Smooth muscle cell (in vitro differentiated cells): ENCODE results near the gene SBF1. TPM values are rescaled to one million over a fixed set of nuclear protein-coding genes. Genes with fewer than 3 reads are reported as not detected.
"Not testable (repeated sequence)": the region's sequence is repeated elsewhere in the genome, so short reads cannot be mapped to it uniquely, and the experiment has no call there.

Experiments
- DNase-seq: peaks from one replicate; lab custom pipeline; 2025; ENCODE audit not compliant: unreplicated experiment; lab: John Stamatoyannopoulos, UW
- H2AFZ ChIP-seq: fragments of 200-600 bp; sonication (generic); 2 replicates; pipeline ENCODE4 v1.6.0; 2016; ENCODE audit warnings: antibody characterized with exemption, low read depth, mild to moderate bottlenecking
- H3F3A ChIP-seq: fragments of 200-600 bp; sonication (generic); 2 replicates; pipeline ENCODE4 v1.6.0; 2017; ENCODE audit warnings: antibody characterized with exemption, low read depth
- H3K27ac ChIP-seq: fragments of 200-600 bp; sonication (generic); 2 replicates; pipeline ENCODE4 v1.5.1; 2016; ENCODE audit warnings: low read depth, mild to moderate bottlenecking
- H3K27me3 ChIP-seq: fragments of 200-600 bp; sonication (generic); 2 replicates; pipeline ENCODE4 v1.6.1; 2016; ENCODE audit warnings: low read depth, mild to moderate bottlenecking
- H3K36me3 ChIP-seq: fragments of 200-600 bp; sonication (generic); 2 replicates; pipeline ENCODE4 v1.5.1; 2016; ENCODE audit warnings: low read depth
- H3K4me1 ChIP-seq: fragments of 200-600 bp; sonication (generic); 2 replicates; pipeline ENCODE4 v1.5.1; 2016; ENCODE audit warnings: low read depth
- H3K4me2 ChIP-seq: fragments of 200-600 bp; sonication (generic); 2 replicates; pipeline ENCODE4 v1.6.0; 2016; ENCODE audit warnings: mild to moderate bottlenecking
- H3K4me3 ChIP-seq: fragments of 200-600 bp; sonication (generic); 2 replicates; pipeline ENCODE4 v1.5.1; 2016; ENCODE audit warnings: mild to moderate bottlenecking
- H3K79me2 ChIP-seq: fragments of 200-600 bp; sonication (generic); 2 replicates; pipeline ENCODE4 v1.6.0; 2016; ENCODE audit warnings: low read depth, mild to moderate bottlenecking
- H3K9ac ChIP-seq: fragments of 200-600 bp; sonication (generic); 2 replicates; pipeline ENCODE4 v1.6.0; 2016; ENCODE audit warnings: low read depth
- H3K9me3 ChIP-seq: fragments of 200-600 bp; sonication (generic); replicated peaks from 2 replicates; pipeline ENCODE4 v1.5.1; 2016; ENCODE audit warnings: low read depth
- H4K20me1 ChIP-seq: fragments of 200-600 bp; sonication (generic); 2 replicates; pipeline ENCODE4 v1.6.0; 2016; ENCODE audit warnings: low read depth
- WGBS: methylation state at CpG from one replicate; pipeline ENCODE4 v1.1.7; 2016; ENCODE audit warnings: low lambda C conversion rate; 5-methylcytosine and 5-hydroxymethylcytosine counted together
- polyA plus RNA-seq: library from polyadenylated mRNA; unstranded; fragments of >200 nt; fragmentation: Nextera tagmentation; extraction: Ambion mirVana; gene quantifications from 2 replicates; pipeline ENCODE4 v1.2.1, GENCODE V29; 2016
- total RNA-seq: library from RNA; depleted of rRNA; stranded (reverse); fragments of >200 nt; gene quantifications from 2 replicates; pipeline ENCODE4 v1.2.3, GENCODE V29; 2014
- TF ChIP-seq, protein P1 (sequence below): fragments of 200-600 bp; sonication (generic); IDR thresholded peaks from 2 replicates; pipeline ENCODE4 v1.5.1; 2017; ENCODE audit warnings: borderline replicate concordance, mild to moderate bottlenecking, antibody characterized with exemption; ENCODE audit not compliant: insufficient read depth, poor library complexity, severe bottlenecking

Gene SBF1
- total and polyA plus RNA-seq, 2 experiments from 2014 or later: 37.3 to 53.6 TPM

GRCh38 chr22:50416996-50417395, 57.8 kb downstream of the SBF1 start:
- H3K9ac ChIP-seq: no peak overlapping the region
- H3K4me3 ChIP-seq: no peak overlapping the region
- TF ChIP-seq, protein P1, sequence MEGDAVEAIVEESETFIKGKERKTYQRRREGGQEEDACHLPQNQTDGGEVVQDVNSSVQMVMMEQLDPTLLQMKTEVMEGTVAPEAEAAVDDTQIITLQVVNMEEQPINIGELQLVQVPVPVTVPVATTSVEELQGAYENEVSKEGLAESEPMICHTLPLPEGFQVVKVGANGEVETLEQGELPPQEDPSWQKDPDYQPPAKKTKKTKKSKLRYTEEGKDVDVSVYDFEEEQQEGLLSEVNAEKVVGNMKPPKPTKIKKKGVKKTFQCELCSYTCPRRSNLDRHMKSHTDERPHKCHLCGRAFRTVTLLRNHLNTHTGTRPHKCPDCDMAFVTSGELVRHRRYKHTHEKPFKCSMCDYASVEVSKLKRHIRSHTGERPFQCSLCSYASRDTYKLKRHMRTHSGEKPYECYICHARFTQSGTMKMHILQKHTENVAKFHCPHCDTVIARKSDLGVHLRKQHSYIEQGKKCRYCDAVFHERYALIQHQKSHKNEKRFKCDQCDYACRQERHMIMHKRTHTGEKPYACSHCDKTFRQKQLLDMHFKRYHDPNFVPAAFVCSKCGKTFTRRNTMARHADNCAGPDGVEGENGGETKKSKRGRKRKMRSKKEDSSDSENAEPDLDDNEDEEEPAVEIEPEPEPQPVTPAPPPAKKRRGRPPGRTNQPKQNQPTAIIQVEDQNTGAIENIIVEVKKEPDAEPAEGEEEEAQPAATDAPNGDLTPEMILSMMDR: no peak
- H3K27ac ChIP-seq: no peak overlapping the region
- H3K4me2 ChIP-seq: no peak overlapping the region
- no peaks in the 10 kb centered on the region for H3K79me2 ChIP-seq
- H3K27me3 ChIP-seq: no peaks in the 10 kb centered on the region
- DNase-seq: no peak
- H3K4me1 ChIP-seq: no peaks in the 10 kb centered on the region
- no peaks in the 10 kb centered on the region for H3F3A ChIP-seq
- peaks cover 6% of the 10 kb centered on the region for H3K36me3 ChIP-seq
- H3K9me3 ChIP-seq: no peaks in the 10 kb centered on the region
- H4K20me1 ChIP-seq: peaks cover 4% of the 10 kb centered on the region
- H2AFZ ChIP-seq: no peak overlapping the region
- 96% methylated on average over 8 of the region's 8 CpGs for WGBS

- H3K4me1 ChIP-seq: no peaks in the 10 kb centered on the region
- H3K9me3 ChIP-seq: no peaks in the 10 kb centered on the region
- H2AFZ ChIP-seq: no peak overlapping the region
- TF ChIP-seq, protein P1: no peak
- no peaks in the 10 kb centered on the region for H3F3A ChIP-seq
- H3K4me2 ChIP-seq: no peak overlapping the region
- DNase-seq: no peak
- H3K27me3 ChIP-seq: no peaks in the 10 kb centered on the region
- H3K9ac ChIP-seq: no peak overlapping the region
- no peaks in the 10 kb centered on the region for H3K79me2 ChIP-seq
- over 99% methylated on average over 12 of the region's 12 CpGs for WGBS
- peaks cover 4% of the 10 kb centered on the region for H4K20me1 ChIP-seq
- H3K36me3 ChIP-seq: peaks cover 6% of the 10 kb centered on the region
- no peak overlapping the region for H3K27ac ChIP-seq
- no peak overlapping the region for H3K4me3 ChIP-seq
These were observed 59.4 kb downstream of the SBF1 start for GRCh38 chr22:50415426-50415825.

GRCh38 chr22:50414476-50415248, 60.2 kb downstream of the SBF1 start:
- Histone ChIP-seq H3K4me3 (no peak overlapping the region), H3K27me3 (no peaks in the 10 kb centered on the region), H3K9me3 (no peaks in the 10 kb centered on the region), H3K27ac (no peak overlapping the region), H3F3A (no peaks in the 10 kb centered on the region), H3K9ac (no peak overlapping the region), H4K20me1 (peaks cover 4% of the 10 kb centered on the region), H2AFZ (no peak overlapping the region), H3K4me2 (no peak overlapping the region), H3K79me2 (no peaks in the 10 kb centered on the region), H3K36me3 (peaks cover 6% of the 10 kb centered on the region), H3K4me1 (no peaks in the 10 kb centered on the region)
- WGBS: 99% methylated on average over 31 of the region's 31 CpGs
- TF ChIP-seq, protein P1: no peak
- DNase-seq: no peak

GRCh38 chr22:50408954-50409353, 65.9 kb downstream of the SBF1 start:
- H3K9me3 ChIP-seq, H3K36me3 ChIP-seq, H3K27me3 ChIP-seq, H3K4me2 ChIP-seq, H3K79me2 ChIP-seq, H2AFZ ChIP-seq, H3K4me1 ChIP-seq, DNase-seq, H3K9ac ChIP-seq, H3F3A ChIP-seq, H3K27ac ChIP-seq, H3K4me3 ChIP-seq: not testable (repeated sequence)
- H4K20me1 ChIP-seq: peaks cover 20% of the 10 kb centered on the region
- 98% methylated on average over 9 of the region's 9 CpGs for WGBS
